Endothelial cell of umbilical vein (primary cell): Measurements from ENCODE around the gene CEP128. TPM values are rescaled to one million over a fixed set of nuclear protein-coding genes. Genes with fewer than 3 reads are reported as not detected.

Experiments used
- BruUV-seq: library from RNA; stranded (reverse); fragments of 400-500 nt; replicated peaks from 2 replicates; lab custom pipeline; 2021; lab: Mats Ljungman, UMichigan
- CTCF ChIA-PET: fragments of 300-600, 350-600 bp; sonication (Branson Sonifier 250); formaldehyde crosslinking; loops from one replicate; lab custom pipeline; 2021; ENCODE audit warnings: antibody characterized with exemption, inconsistent platforms; lab: Charles Lee
- POLR2A ChIA-PET: fragments of 300-600, 350-600 bp; sonication (Branson Sonifier 250); formaldehyde crosslinking; loops from one replicate; lab custom pipeline; 2021; ENCODE audit warnings: antibody characterized with exemption, inconsistent platforms; lab: Charles Lee
- DNase-seq: peaks from one replicate; pipeline ENCODE4 v3.0.0-alpha.2; 2011; ENCODE audit warnings: low read depth, low spot score
- FAIRE-seq: peaks from 2 replicates; lab custom pipeline; 2011; peaks lifted over from hg19 to GRCh38; lab: Jason Lieb, UNC
- H2AFZ ChIP-seq: 2 replicates; pipeline ENCODE4 v1.6.0; 2012; ENCODE audit warnings: low read depth, low read length, control low read depth, inconsistent platforms
- H3K27ac ChIP-seq: 2 replicates; pipeline ENCODE4 v1.5.1; 2011; ENCODE audit warnings: low read depth, mild to moderate bottlenecking, control low read depth, low read length, moderate library complexity; ENCODE audit not compliant: insufficient read depth
- H3K27me3 ChIP-seq, 2 experiments: 2 replicates each; pipeline versions ENCODE4 v1.6.0 to v1.6.1; 2011; ENCODE audit warnings: low read length in 2 of 2, mixed read lengths in 1 of 2; ENCODE audit not compliant: control insufficient read depth in 2 of 2, insufficient read depth in 2 of 2
- H3K36me3 ChIP-seq, 2 experiments: 2 replicates in 1 of 2; 3 replicates in 1 of 2; pipeline ENCODE4 v1.5.1; 2011; ENCODE audit warnings: low read length in 2 of 2, mild to moderate bottlenecking in 1 of 2, moderate library complexity in 1 of 2; ENCODE audit not compliant: control insufficient read depth in 2 of 2, insufficient read depth in 2 of 2; ENCODE audit errors: extremely low read depth in 1 of 2
- H3K4me1 ChIP-seq: 3 replicates; pipeline ENCODE4 v1.5.1; 2011; ENCODE audit warnings: mild to moderate bottlenecking, low read length; ENCODE audit not compliant: control insufficient read depth, insufficient read depth; ENCODE audit errors: extremely low read depth
- H3K4me2 ChIP-seq: 2 replicates; pipeline ENCODE4 v1.6.1; 2011; ENCODE audit warnings: low read length, control low read depth, mixed read lengths; ENCODE audit not compliant: insufficient read depth
- H3K4me3 ChIP-seq, 3 experiments: fragments of 200-600 bp in 1 of 3; sonication (generic), shearing (Covaris generic) in 1 of 3; replicated peaks in 1 of 3; 2 replicates each; pipeline ENCODE4 v1.5.1; 2011 to 2016; ENCODE audit warnings: control low read depth in 3 of 3, low read length in 3 of 3, mild to moderate bottlenecking in 2 of 3, inconsistent platforms in 1 of 3, low read depth in 1 of 3, moderate library complexity in 1 of 3; ENCODE audit not compliant: insufficient read depth in 1 of 3
- H3K79me2 ChIP-seq: 2 replicates; pipeline ENCODE4 v1.6.0; 2012; ENCODE audit warnings: low read length, inconsistent platforms; ENCODE audit not compliant: control insufficient read depth, insufficient read depth
- H3K9ac ChIP-seq: replicated peaks from 2 replicates; pipeline ENCODE3; 2011; ENCODE audit warnings: low read length, control low read depth; ENCODE audit not compliant: insufficient read depth; ENCODE audit errors: extremely low read depth
- H3K9me1 ChIP-seq: replicated peaks from 3 replicates; pipeline ENCODE4 v1.6.0; 2011; ENCODE audit warnings: mild to moderate bottlenecking, low read length; ENCODE audit not compliant: control insufficient read depth, insufficient read depth; ENCODE audit errors: extremely low read depth
- H3K9me3 ChIP-seq: replicated peaks from 2 replicates; pipeline ENCODE4 v1.5.1; 2012; ENCODE audit warnings: low read length, inconsistent platforms; ENCODE audit not compliant: control insufficient read depth, insufficient read depth
- H4K20me1 ChIP-seq: replicated peaks from 2 replicates; pipeline ENCODE3; 2011; ENCODE audit warnings: mild to moderate bottlenecking, low read length; ENCODE audit not compliant: control insufficient read depth, insufficient read depth; ENCODE audit errors: extremely low read depth
- CTCF ChIP-seq, 2 donors: IDR thresholded peaks; 1 replicate in 1 of 2; 2 replicates in 1 of 2; pipeline ENCODE4 v1.5.1; 2011; ENCODE audit warnings: low read length in 2 of 2, mild to moderate bottlenecking in 2 of 2, moderate library complexity in 2 of 2, control low read depth in 1 of 2, inconsistent platforms in 1 of 2, low read depth in 1 of 2; ENCODE audit not compliant: insufficient read depth in 1 of 2; ENCODE audit errors: extremely low read depth in 1 of 2
- EZH2 ChIP-seq: IDR thresholded peaks from 2 replicates; pipeline ENCODE4 v1.6.1; 2012; ENCODE audit warnings: borderline replicate concordance, low read depth, mild to moderate bottlenecking, moderate library complexity, low read length, inconsistent platforms; ENCODE audit not compliant: severe bottlenecking
- FOS ChIP-seq: IDR thresholded peaks from 2 replicates; pipeline ENCODE4 v1.6.1; 2011; ENCODE audit warnings: mild to moderate bottlenecking, low read length, moderate library complexity, borderline replicate concordance; ENCODE audit not compliant: insufficient read depth
- GATA2 ChIP-seq: IDR thresholded peaks from 2 replicates; pipeline ENCODE4 v1.7.0; 2011; ENCODE audit warnings: low read depth, mild to moderate bottlenecking, moderate library complexity, mixed read lengths, low read length; ENCODE audit not compliant: insufficient read length, insufficient read depth
- JUN ChIP-seq: IDR thresholded peaks from 2 replicates; pipeline ENCODE4 v1.6.1; 2011; ENCODE audit warnings: borderline replicate concordance, low read depth; ENCODE audit not compliant: insufficient read length, insufficient read depth
- MAX ChIP-seq: IDR thresholded peaks from 2 replicates; pipeline ENCODE4 v1.6.1; 2011; ENCODE audit not compliant: insufficient read depth, insufficient read length
- MYC ChIP-seq: IDR thresholded peaks from one replicate; pipeline ENCODE4 v1.6.1; 2011; ENCODE audit warnings: mild to moderate bottlenecking, low read depth, low read length
- POLR2A ChIP-seq: IDR thresholded peaks from 2 replicates; pipeline ENCODE4 v1.6.1; 2012; ENCODE audit warnings: low read depth, mild to moderate bottlenecking, control low read depth, low read length
- POLR2AphosphoS5 ChIP-seq: IDR thresholded peaks from 2 replicates; pipeline ENCODE4 v1.6.1; 2012; ENCODE audit warnings: low read depth, mild to moderate bottlenecking, control low read depth, low read length, moderate library complexity; ENCODE audit not compliant: insufficient read depth
- dilution Hi-C: fragments of 300-500 bp; cut with MboI; formaldehyde crosslinking; loops from one replicate; pipeline ENCODE4 v1.15.0; 2019; ENCODE audit warnings: low sequenced_read_pairs; ENCODE audit not compliant: extremely low pct_ligation_motif_present
- intact Hi-C: fragments of 100-400 bp; cut with micrococcal nuclease; formaldehyde crosslinking; loops from one replicate; pipeline ENCODE4 v1.10.0; 2022
- polyA plus RNA-seq, 4 experiments: library from polyadenylated mRNA; depleted of rRNA in 3 of 4; stranded (reverse) in 3 of 4; unstranded in 1 of 4; fragments of >200 nt; gene quantifications; 2 replicates each; pipeline versions ENCODE4 v1.2.1 to v1.2.3, GENCODE V29; 2011 to 2012; ENCODE audit warnings: missing spikeins in 1 of 4
- total RNA-seq: library from RNA; stranded (reverse); gene quantifications from 2 replicates; pipeline ENCODE4 v1.2.3, GENCODE V29; 2021

Gene CEP128
- total and polyA plus RNA-seq, 2 donors (not counting 3 experiments of a cell fraction or from before 2014, with no cell fraction given) = 0.91 to 23.7 TPM

GRCh38 chr14:80973931-80974641 is 32.5 kb upstream of the CEP128 start:
- H3K9me3 ChIP-seq = no peaks in the 10 kb centered on the region
- no peak overlapping the region for H3K4me2 ChIP-seq
- H4K20me1 ChIP-seq = no peaks in the 10 kb centered on the region
- no peak overlapping the region for H3K4me3 ChIP-seq
- TF ChIP-seq CTCF (IDR thresholded peaks at IDR 0.05; ENCODE audit: extremely low read depth in 1 of 2, insufficient read depth in 1 of 2, low read depth in 1 of 2, low read length in 2 of 2) (no peak), MAX (no peak), MYC (no peak), EZH2 (no peak), FOS (no peak), JUN (no peak), GATA2 (no peak), POLR2AphosphoS5 (no peak), POLR2A (no peak)
- FAIRE-seq (no peak), DNase-seq (no peak)
- dilution Hi-C loops = no loop called here
- no peak overlapping the region for H3K27ac ChIP-seq
- CTCF ChIA-PET = interaction anchor here (0.8 to 4.7 kb wide), 4 partner anchors 13 to 23 kb away, joined by 3 to 27 read pairs (median 4); partner anchors contain the start of gene TSHR
- no peak overlapping the region for H3K9ac ChIP-seq
- POLR2A ChIA-PET = no interaction called here
- H3K36me3 ChIP-seq = no peaks in the 10 kb centered on the region
- no peak overlapping the region for H2AFZ ChIP-seq
- H3K79me2 ChIP-seq = no peaks in the 10 kb centered on the region
- H3K4me1 ChIP-seq = no peaks in the 10 kb centered on the region
- intact Hi-C loops = no loop called here
- BruUV-seq = no TSS peak
- H3K27me3 ChIP-seq = peaks cover 0 to 4% of the 10 kb centered on the region in 2 experiments
- H3K9me1 ChIP-seq = no peaks in the 10 kb centered on the region
